Activated CD4-positive, alpha-beta T cell treated with anti-CD3 and anti-CD28 coated beads, Interleukin-10, Interleukin-2, amounts not matched to agents 100 ng/mL and 50 ng/mL, durations not matched to agents 16 hours and 8 hours (primary cell): Measurements from ENCODE around the gene TM4SF1.

Source experiments
- DNase-seq: peaks from one replicate; pipeline ENCODE4 v3.0.0-alpha.2; 2020

Gene TM4SF1

GRCh38 chr3:149377408-149378364 lies at the start of gene TM4SF1:
Gene TM4SF1, minus strand, starts transcription at chr3:149377649. Its CDS starts 102 bp downstream, at chr3:149377547.
- DNase-seq, result no peak

GRCh38 chr3:149426325-149426724 lies 48.9 kb upstream of the TM4SF1 start:
- DNase-seq, result no peak

DNA sequence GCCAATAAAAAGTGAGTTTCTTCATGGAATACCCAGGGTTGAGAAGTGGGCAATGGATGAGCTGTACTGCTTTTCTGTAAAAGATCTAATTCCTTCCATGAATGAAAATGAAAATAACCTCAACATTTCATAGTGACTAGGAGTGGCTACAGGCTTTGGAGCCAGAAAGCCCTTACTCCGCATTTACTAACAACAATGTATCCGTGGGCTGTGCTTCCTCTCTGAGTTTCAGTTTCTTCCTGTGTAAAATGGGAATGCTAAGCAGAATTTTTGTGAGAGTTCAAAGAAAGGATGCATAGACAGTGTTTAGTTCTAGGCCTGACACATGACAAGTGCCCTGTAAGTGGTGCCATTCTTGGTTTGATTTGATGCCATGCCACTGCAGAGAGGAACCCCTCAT lies 47.5 kb upstream of the TM4SF1 start:
- no peak for DNase-seq

DNA sequence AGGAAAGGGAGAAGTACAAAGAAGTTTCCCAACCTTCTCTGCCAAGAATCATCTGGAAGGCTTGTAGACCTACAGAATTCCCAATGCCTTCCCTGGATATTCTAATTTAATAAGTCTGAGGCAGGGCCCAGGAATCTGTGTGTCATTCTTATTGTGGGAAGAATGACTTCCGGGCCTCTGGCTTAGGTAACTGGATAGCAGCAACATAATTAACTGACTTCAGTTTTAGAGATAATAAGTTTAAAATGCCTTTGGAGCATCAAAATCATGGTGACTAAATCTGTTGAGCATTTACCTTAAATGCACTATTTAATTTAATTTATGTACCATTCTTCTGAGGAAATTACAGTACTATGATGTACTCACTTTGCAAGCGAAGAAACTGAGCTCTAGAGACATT lies 44.3 kb upstream of the TM4SF1 start:
- no peak for DNase-seq

GRCh38 chr3:149419816-149420215 lies 42.4 kb upstream of the TM4SF1 start:
- no peak for DNase-seq

GRCh38 chr3:149417727-149418126 lies 40.3 kb upstream of the TM4SF1 start:
- no peak for DNase-seq

DNA sequence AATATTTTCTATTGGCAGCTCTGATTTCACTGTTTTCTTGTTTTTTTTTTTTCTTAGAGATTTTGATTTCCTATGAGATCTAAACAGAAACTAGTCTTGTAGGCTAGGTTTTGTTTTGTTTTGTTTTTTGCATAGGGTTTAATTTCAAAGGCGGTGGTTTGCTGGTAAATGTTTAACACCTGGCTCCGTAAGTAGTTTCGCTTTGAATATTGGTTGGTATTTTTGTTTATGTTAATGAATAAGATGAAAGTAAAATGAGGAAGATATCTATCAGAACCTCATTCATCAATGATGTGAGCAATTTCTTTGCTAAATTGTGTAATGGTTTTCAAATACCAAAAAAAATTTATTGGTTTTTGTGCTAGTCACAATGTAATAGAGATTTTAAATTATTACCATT lies 39.7 kb upstream of the TM4SF1 start:
- DNase-seq, result peak; percentile 36

DNA sequence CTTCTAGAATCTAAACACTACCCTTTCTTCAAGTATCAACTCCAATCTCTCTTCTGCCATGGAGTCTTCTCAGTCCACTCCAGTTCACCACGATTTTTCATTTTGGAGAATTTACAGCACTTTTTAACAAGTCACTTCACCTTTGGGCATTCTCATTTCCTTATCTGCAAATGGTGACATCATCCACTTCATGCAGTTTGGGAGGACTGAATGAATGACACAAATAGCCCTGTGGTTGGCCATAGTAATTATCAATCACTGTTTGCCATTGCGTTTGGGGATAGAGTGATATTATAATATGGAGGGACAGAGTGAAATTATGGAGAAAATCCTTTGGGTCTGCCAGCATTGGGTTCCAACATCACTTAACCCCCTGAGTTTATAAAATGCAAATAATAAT lies 38.0 kb upstream of the TM4SF1 start:
- DNase-seq, result no peak

DNA sequence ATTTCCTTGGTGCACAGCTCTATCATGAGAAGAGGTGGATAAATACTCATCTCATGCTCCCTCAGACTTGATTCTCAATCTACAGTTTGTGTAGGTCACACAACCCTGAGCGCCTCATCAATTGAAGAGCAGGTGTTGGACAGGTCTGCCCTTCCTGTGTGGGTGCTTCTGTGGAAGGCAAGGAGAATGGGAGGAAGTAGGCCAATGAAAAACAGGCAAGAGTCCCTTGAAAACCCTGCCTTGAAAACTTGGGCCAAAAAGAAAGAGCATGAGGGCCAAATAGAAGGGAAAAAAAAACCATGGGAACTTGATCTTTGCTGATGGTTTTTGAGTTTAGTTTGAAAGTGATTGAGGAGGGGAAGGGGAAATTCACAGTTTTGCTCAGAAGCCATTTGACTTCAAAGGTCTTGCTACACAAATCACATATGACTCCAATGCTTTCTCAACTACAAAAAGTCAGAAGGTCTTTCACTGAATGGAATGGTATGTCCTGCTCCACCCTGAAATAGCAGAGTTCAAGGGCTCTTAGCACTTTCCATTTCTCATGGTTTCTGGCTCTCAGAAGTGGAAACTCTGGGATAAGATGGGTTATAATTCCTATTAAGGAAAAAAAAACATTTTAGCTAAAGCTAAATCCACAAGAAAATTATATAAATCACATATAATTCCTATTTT lies 37.2 kb upstream of the TM4SF1 start:
- no peak for DNase-seq

DNA sequence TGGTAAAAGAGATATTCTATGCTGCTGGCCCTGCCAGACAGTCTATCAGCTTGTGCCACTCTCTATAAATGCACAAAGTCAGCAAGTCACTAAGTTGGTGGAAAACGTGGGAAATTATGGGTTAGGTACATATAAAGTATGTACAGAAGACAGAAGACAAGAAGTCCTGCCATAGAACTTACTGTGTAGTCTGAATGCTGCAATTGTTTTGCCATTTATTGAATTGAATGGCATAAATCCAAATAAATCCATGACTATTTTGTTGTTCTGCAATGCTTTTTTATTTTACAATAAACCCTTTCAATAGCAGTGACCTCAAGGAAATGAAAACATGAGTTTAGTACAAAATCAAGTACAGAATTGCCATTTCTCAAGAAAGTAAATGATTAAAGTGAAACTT lies 34.1 kb upstream of the TM4SF1 start:
- DNase-seq, result no peak

DNA sequence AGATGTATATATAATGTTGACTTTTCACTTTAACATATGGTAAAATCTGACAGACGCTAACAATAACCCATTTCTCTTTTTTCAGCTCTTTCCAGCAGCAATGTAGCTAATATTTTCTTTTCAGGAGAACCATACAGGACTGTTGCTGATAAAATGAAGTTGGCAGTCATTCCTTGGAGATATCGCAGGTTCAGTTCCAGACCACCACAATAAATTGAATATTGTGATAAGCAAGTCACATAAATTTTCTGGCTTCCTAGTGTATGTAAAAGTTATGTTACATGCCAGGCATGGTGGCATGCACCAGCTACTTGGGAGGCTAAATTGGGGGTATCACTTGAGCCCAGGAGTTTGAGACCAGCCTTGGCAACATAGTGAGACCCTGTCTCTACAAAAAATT lies 31.9 kb upstream of the TM4SF1 start:
- DNase-seq, result no peak

GRCh38 chr3:149407898-149408297 lies 30.4 kb upstream of the TM4SF1 start:
- no peak for DNase-seq

DNA sequence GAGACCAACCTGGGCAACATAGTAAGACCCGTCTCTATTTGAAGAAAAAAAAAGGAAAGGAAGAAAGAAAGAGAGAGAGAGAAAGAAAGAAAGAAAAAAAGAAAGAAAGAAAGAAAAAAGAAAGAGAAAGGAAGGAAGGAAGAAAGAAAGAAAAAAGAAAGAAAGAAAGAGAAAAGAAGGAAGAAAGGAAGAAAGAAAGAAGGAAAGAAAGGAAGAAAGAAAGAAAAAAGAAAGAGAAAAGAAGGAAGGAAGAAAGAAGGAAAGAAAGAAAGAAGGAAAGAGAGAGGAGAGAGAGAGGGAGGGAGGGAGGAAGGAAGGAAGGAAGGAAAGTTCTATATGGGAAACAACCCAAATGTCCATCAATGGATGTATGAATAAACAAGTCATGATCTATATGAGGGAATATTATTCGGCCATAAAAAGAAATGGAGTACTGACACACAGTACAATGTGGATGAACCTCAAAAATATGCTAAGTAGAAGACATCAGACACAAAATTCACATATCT lies 28.8 kb upstream of the TM4SF1 start:
- no peak for DNase-seq

- no peak for DNase-seq
These were observed 26.0 kb upstream of the TM4SF1 start for GRCh38 chr3:149403443-149403842.

DNA sequence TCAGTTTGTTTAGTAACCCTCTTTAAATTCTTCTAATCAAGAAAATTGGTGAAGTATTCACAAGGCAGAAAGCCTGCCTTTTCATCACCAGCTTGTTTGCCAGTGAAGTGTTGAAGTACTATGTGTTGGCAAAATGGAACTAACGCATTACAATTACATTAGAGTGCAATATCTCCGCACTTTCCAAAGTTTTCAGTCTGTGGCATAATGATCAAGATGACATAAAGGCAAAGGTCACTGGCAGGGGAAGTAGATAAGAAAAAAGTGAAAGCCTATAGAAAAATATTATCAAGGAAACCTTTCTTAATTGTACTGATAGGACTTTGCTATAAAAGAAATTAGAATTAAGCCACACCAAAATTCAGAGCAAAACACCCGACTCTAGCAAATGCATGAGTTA lies 25.0 kb upstream of the TM4SF1 start:
- no peak for DNase-seq

GRCh38 chr3:149401926-149402310 lies 24.5 kb upstream of the TM4SF1 start:
- no peak for DNase-seq

- DNase-seq, result no peak
These were observed 23.9 kb upstream of the TM4SF1 start for GRCh38 chr3:149401212-149401925.

DNA sequence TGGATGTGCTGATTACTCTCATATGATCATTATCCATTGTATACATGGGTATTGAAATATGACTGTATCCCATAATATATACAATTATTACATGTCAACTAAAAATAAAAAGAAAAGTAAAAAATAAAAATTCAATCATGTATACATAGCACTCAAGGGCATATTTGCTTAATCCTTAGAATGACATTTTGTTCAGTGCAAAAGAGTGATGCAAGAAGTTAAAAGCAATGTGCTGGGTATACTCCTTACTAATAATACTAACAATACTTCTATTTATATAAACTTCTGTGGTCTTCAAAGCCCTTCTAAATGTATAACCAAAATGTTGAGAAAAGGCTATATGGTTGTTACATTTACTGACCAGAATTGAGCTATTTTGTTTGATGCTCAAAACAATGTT lies 23.2 kb upstream of the TM4SF1 start:
- no peak for DNase-seq

GRCh38 chr3:149398296-149398695 lies 20.8 kb upstream of the TM4SF1 start:
- DNase-seq, result no peak

GRCh38 chr3:149397528-149397927 lies 20.1 kb upstream of the TM4SF1 start:
- DNase-seq, result no peak

DNA sequence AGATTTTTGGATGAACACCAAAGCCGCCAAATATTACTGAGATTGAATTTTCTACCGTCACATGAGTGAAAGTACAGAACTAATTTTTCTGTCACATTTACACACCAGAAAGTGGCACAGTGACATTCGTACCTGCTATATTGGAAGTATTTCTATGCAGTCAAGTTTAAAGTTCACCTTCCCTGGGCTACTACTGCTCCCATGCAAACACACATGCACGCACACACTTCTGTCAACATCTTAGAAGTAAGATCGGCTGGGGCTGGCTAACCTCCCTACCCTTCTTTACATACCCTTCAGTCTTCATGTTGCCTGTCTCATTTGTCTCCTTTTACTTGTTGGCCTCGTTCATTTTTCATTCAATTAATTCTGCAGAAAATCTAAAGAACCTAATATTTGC lies 19.0 kb upstream of the TM4SF1 start:
- DNase-seq, result no peak

DNA sequence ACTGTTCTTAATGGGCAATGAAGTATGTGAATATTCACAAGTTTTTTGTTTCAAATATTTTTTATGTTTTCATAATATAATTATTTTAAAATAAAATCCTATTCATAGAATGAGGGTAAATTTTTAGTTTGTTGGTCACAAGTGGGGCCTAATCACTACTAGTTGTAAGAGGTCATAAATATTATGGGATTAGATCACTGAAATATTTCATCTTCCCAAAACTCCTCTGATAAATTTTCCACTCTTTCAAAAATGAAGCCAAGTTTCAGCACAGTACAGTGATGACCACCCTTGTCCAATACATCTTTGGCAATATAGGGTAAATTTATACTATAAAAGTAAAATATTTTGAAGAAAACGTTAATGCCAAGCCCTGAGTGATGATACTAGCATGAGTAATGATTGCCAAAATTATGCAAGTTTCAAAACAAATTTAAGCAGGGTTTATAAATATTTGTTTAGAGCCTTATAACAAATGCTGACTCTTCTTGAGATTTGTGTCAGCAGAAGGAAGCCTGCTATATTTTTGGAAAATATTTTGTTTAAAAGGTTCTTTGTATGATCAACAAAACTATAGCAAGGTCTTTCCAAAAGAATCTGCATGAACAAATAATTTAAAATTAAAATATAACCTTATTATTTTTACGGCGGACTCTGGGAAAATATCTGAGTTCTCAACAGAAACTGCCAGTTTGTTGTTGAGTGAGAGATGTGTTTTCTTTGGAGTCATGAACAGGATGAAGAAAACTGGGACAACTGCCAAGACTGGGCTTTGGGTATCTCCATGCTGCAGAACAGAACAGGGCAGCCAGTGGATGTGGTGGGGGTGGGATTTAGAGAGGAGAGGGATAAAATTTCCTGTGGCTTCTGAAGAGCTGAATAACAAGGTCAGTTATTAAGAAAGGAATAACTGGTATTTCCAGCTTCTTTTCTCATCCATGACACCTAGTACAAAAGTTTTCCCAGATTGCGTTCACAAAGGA lies 17.9 kb upstream of the TM4SF1 start:
- no peak for DNase-seq
